ENCODE data around the gene TOP3B.

The TOP3B gene

DNA sequence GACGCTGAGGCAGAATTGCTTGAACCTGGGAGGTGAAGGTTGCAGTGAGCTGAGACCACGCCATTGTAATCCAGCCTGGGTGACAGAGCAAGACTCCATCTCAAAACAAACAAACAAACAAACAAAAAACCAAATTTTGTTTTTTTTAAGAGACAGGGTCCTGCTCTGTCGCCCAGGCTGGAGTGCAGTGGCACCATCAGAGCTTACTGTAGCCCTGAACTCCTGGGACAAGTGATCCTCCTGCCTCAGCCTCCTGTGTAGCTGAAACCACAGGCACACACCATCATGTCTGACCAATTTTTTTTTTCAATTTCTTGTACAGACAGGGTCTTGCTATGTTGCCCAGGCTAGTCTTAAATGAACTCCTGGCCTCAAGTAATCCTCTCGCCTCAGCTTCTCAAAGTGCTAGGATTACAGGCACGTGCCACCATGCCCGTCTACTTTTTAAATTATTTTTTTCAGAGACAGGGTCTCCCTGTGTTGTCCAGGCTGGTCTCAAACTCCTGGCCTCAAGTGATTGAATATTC, 16.8 kb downstream of the TOP3B start:
- ChIA-PET POLR2A (no interaction called here), CTCF (interaction anchor here (0.6 to 6.9 kb wide), 4 partner anchors 10 to 252 kb away, joined by 3 to 65 read pairs (median 10); partner anchors contain the start of gene PPM1F)
- H3K4me3 ChIP-seq (ENCODE audit: low read depth, low read length), result no peak overlapping the region
- TF ChIP-seq CTCF (IDR thresholded peaks at IDR 0.05; ENCODE audit: insufficient read depth, low read length, missing control alignments), result no peak
- DNase-seq (ENCODE audit: low read depth, low spot score), result no peak

- ChIA-PET POLR2A (no interaction called here), CTCF (interaction anchor here (1.2 to 6.9 kb wide), 3 partner anchors 11 to 16 kb away, joined by 3 to 65 read pairs (median 16); partner anchors contain the start of gene PPM1F)
- TF ChIP-seq CTCF (IDR thresholded peaks at IDR 0.05; ENCODE audit: insufficient read depth, low read length, missing control alignments), result no peak
- no peak for DNase-seq (ENCODE audit: low read depth, low spot score)
- no peak overlapping the region for H3K4me3 ChIP-seq (ENCODE audit: low read depth, low read length)
Observed at GRCh38 chr22:21964918-21965484, 17.6 kb downstream of the TOP3B start.

DNA sequence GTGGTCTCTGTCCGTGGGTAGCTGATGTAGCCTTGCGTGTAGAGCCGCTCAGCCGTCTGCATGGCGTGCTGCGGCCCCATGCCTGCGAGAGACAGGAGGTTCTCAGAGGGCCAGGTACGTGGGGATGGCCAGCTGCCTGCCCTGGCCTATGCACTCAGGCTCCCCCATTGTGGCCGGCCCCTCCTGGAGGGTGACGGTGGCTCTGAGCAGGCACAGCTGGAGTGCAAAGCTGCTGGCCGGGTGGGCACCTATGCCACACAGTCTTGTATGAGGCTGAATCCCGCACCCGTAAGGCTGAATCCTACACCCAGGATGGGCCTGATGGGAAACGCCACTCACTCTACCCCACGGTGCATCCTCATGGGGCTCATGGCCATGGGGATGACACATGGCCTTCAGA, 18.4 kb downstream of the TOP3B start:
- ChIA-PET CTCF (interaction anchor here (1.2 to 6.9 kb wide), 3 partner anchors 7 to 15 kb away, joined by 3 to 65 read pairs (median 31); partner anchors contain the start of gene PPM1F), POLR2A (no interaction called here)
- no peak for DNase-seq (ENCODE audit: low read depth, low spot score)
- TF ChIP-seq CTCF (IDR thresholded peaks at IDR 0.05; ENCODE audit: insufficient read depth, low read length, missing control alignments), result no peak
- H3K4me3 ChIP-seq (ENCODE audit: low read depth, low read length), result no peak overlapping the region

DNA sequence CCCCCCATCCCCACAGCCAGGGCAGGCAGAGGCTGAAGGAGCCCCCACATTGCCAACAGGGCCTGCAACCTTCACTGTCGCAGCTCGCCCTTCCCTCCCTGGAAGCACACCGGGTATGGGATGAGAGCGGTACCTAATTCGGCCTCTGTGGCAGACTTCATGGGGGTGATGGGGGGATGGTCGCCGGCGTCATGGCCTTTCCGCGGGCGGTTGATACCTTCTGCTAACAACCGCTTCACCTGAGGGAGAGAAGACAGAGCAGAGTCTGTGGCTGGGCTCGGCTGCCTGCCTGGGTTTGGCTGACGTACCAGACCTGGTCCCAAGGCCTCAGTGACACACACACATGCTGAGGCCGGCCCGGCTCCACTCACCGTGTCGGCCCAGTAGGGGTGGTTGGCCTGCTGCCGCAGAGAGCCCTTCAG, 18.8 kb downstream of the TOP3B start:
- DNase-seq (ENCODE audit: low read depth, low spot score), result no peak
- POLR2A ChIA-PET, result no interaction called here
- CTCF ChIA-PET, result interaction anchor here (4.4 to 6.9 kb wide), 2 partner anchors 8 to 11 kb away, joined by 31 to 65 read pairs; partner anchors contain the start of gene PPM1F
- TF ChIP-seq CTCF (IDR thresholded peaks at IDR 0.05; ENCODE audit: insufficient read depth, low read length, missing control alignments), result no peak
- H3K4me3 ChIP-seq (ENCODE audit: low read depth, low read length), result no peak overlapping the region

DNA sequence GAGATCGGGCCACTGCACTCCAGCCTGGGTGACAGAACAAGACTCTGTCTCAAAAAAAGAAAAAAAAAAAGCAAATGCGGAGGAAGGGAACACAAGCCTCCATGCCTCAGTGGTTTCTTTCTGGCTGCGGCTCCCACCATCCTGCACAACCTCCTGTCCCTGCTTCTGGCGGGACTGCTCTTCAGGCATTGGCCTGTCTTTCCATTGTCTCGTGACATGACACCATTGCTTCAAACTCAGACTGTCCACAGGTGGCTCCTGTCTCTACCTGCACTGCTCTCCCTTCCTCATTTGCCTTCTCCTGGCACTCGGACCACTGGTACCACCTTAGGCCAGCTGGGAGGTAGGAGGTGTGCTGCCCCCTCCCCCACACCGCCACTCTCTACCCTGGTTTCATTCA, 19.3 kb downstream of the TOP3B start:
- ChIA-PET CTCF (interaction anchor here (0.8 to 6.9 kb wide), 3 partner anchors 8 to 15 kb away, joined by 3 to 65 read pairs (median 31); partner anchors contain the start of gene PPM1F), POLR2A (no interaction called here)
- no peak overlapping the region for H3K4me3 ChIP-seq (ENCODE audit: low read depth, low read length)
- no peak for TF ChIP-seq CTCF (IDR thresholded peaks at IDR 0.05; ENCODE audit: insufficient read depth, low read length, missing control alignments)
- DNase-seq (ENCODE audit: low read depth, low spot score), result no peak

GRCh38 chr22:21962655-21962949, 20.0 kb downstream of the TOP3B start:
- no peak for DNase-seq (ENCODE audit: low read depth, low spot score)
- TF ChIP-seq CTCF (IDR thresholded peaks at IDR 0.05; ENCODE audit: insufficient read depth, low read length, missing control alignments), result no peak
- ChIA-PET POLR2A (no interaction called here), CTCF (interaction anchor here (0.8 to 6.9 kb wide), 3 partner anchors 9 to 15 kb away, joined by 3 to 65 read pairs (median 31); partner anchors contain the start of gene PPM1F)
- no peak overlapping the region for H3K4me3 ChIP-seq (ENCODE audit: low read depth, low read length)

All from AG04449 (cell line).